IMR-90 (cell line): Measurements from ENCODE around the gene ZNF385B. TPM values are rescaled to one million over a fixed set of nuclear protein-coding genes. Genes with fewer than 3 reads are reported as not detected.
A peak's percentile ranks its signal among the peaks of the same experiment; 100 is the strongest.

ENCODE experiments used
- ATAC-seq: fragments of 200-7000 bp; cut with Tn5 transposase; 2 replicates; pipeline ENCODE4 v1.9.1; 2020; ENCODE audit warnings: low read depth, mild to moderate bottlenecking, moderate library complexity
- BruUV-seq: library from RNA; stranded (reverse); fragments of 400-500 nt; replicated peaks from 2 replicates; lab custom pipeline; 2021; lab: Mats Ljungman, UMichigan
- CTCF ChIA-PET: fragments of 300-600 bp; formaldehyde crosslinking; extraction: SDS; loops from one replicate; lab custom pipeline; 2021; ENCODE audit warnings: antibody characterized with exemption; lab: Yijun Ruan, JAX
- POLR2A ChIA-PET: fragments of 300-600 bp; sonication (Branson Sonifier 250); formaldehyde crosslinking; loops from one replicate; lab custom pipeline; 2022; ENCODE audit warnings: antibody characterized with exemption; ENCODE audit not compliant: unreplicated experiment; lab: Charles Lee
- DNase-seq: peaks from one replicate; pipeline ENCODE4 v3.0.0; 2013
- H2AFZ ChIP-seq: replicated peaks from 2 replicates; pipeline ENCODE3; 2013; ENCODE audit warnings: low read length, mild to moderate bottlenecking; ENCODE audit not compliant: poor library complexity
- H2AK5ac ChIP-seq: 2 replicates; pipeline ENCODE4 v1.6.1; 2013; ENCODE audit warnings: low read depth, low read length, inconsistent platforms
- H2AK9ac ChIP-seq: replicated peaks from 2 replicates; pipeline ENCODE3; 2013; ENCODE audit warnings: mild to moderate bottlenecking, low read depth, low read length, moderate library complexity; ENCODE audit not compliant: poor library complexity
- H2BK120ac ChIP-seq: 2 replicates; pipeline ENCODE4 v1.6.1; 2013; ENCODE audit warnings: low read depth, low read length, inconsistent platforms
- H2BK15ac ChIP-seq: 3 replicates; pipeline ENCODE4 v1.6.1; 2013; ENCODE audit warnings: low read depth, low read length, inconsistent platforms
- H2BK20ac ChIP-seq: 2 replicates; pipeline ENCODE4 v1.6.1; 2013; ENCODE audit warnings: low read depth, mild to moderate bottlenecking, inconsistent platforms, low read length, moderate library complexity
- H2BK5ac ChIP-seq: 2 replicates; pipeline ENCODE4 v1.6.1; 2013; ENCODE audit warnings: mild to moderate bottlenecking, low read depth, low read length, inconsistent platforms; ENCODE audit not compliant: poor library complexity, severe bottlenecking
- H3K14ac ChIP-seq: replicated peaks from 2 replicates; pipeline ENCODE4 v1.6.1; 2013; ENCODE audit warnings: low read depth, low read length, inconsistent platforms
- H3K18ac ChIP-seq: 2 replicates; pipeline ENCODE4 v1.6.1; 2013; ENCODE audit warnings: low read depth, low read length, control low read depth
- H3K23ac ChIP-seq: 2 replicates; pipeline ENCODE4 v1.6.1; 2013; ENCODE audit warnings: low read depth, low read length, inconsistent platforms
- H3K27ac ChIP-seq: 2 replicates; pipeline ENCODE4 v1.5.1; 2013; ENCODE audit warnings: mild to moderate bottlenecking, control low read depth, low read length; ENCODE audit not compliant: insufficient read depth
- H3K27me3 ChIP-seq: 2 replicates; pipeline ENCODE4 v1.6.1; 2013; ENCODE audit warnings: low read length; ENCODE audit not compliant: control insufficient read depth, insufficient read depth
- H3K36me3 ChIP-seq: 2 replicates; pipeline ENCODE4 v1.6.1; 2013; ENCODE audit warnings: low read length, mixed read lengths; ENCODE audit not compliant: control insufficient read depth, insufficient read depth
- H3K4ac ChIP-seq: 2 replicates; pipeline ENCODE4 v1.6.1; 2013; ENCODE audit warnings: low read depth, low read length, inconsistent platforms
- H3K4me1 ChIP-seq: 2 replicates; pipeline ENCODE4 v1.6.1; 2013; ENCODE audit warnings: low read length, mixed read lengths; ENCODE audit not compliant: control insufficient read depth, insufficient read depth
- H3K4me2 ChIP-seq: 2 replicates; pipeline ENCODE4 v1.6.1; 2013; ENCODE audit warnings: low read depth, mild to moderate bottlenecking, control low read depth, low read length, moderate library complexity
- H3K4me3 ChIP-seq: 2 replicates; pipeline ENCODE4 v1.5.1; 2013; ENCODE audit warnings: low read depth, mild to moderate bottlenecking, control low read depth, low read length, moderate library complexity; ENCODE audit not compliant: insufficient read depth
- H3K56ac ChIP-seq: 2 replicates; pipeline ENCODE4 v1.6.1; 2013; ENCODE audit warnings: low read length, inconsistent platforms; ENCODE audit not compliant: insufficient read depth; ENCODE audit errors: extremely low read depth
- H3K79me1 ChIP-seq, 2 experiments: 2 replicates each; pipeline ENCODE4 v1.6.1; 2013; ENCODE audit warnings: low read length in 2 of 2, inconsistent platforms in 1 of 2, low read depth in 1 of 2
- H3K9ac ChIP-seq: 2 replicates; pipeline ENCODE4 v1.6.1; 2013; ENCODE audit warnings: low read depth, low read length, control low read depth
- H3K9me1 ChIP-seq: 2 replicates; pipeline ENCODE4 v1.6.1; 2013; ENCODE audit warnings: low read length, inconsistent platforms; ENCODE audit not compliant: insufficient read depth
- H3K9me3 ChIP-seq: 2 replicates; pipeline ENCODE4 v1.6.1; 2013; ENCODE audit warnings: low read length; ENCODE audit not compliant: control insufficient read depth, insufficient read depth
- H4K20me1 ChIP-seq: 2 replicates; pipeline ENCODE4 v1.6.1; 2013; ENCODE audit warnings: low read length, inconsistent platforms; ENCODE audit not compliant: insufficient read depth
- H4K5ac ChIP-seq: 2 replicates; pipeline ENCODE4 v1.6.1; 2013; ENCODE audit warnings: mild to moderate bottlenecking, low read depth, low read length, control low read depth
- H4K8ac ChIP-seq, 2 experiments: 2 replicates each; pipeline ENCODE4 v1.6.1; 2013; ENCODE audit warnings: low read depth in 2 of 2, low read length in 2 of 2, control low read depth in 1 of 2, inconsistent platforms in 1 of 2
- H4K91ac ChIP-seq: 2 replicates; pipeline ENCODE4 v1.6.1; 2013; ENCODE audit warnings: low read depth, low read length, inconsistent platforms; ENCODE audit not compliant: insufficient read depth
- BHLHE40 ChIP-seq: fragments of 150-350 bp; IDR thresholded peaks from 2 replicates; pipeline ENCODE4 v1.6.1; 2016; ENCODE audit warnings: mild to moderate bottlenecking, low read depth, low read length
- CEBPB ChIP-seq: IDR thresholded peaks from 2 replicates; pipeline ENCODE4 v1.6.1; 2012; ENCODE audit warnings: low read depth, low read length, improper control_type of control experiment
- CHD1 ChIP-seq: IDR thresholded peaks from 2 replicates; pipeline ENCODE4 v1.6.1; 2012; ENCODE audit warnings: low read depth, low read length, improper control_type of control experiment
- ELK1 ChIP-seq: fragments of 150-350 bp; IDR thresholded peaks from 2 replicates; pipeline ENCODE4 v1.6.1; 2016; ENCODE audit warnings: low read depth, mild to moderate bottlenecking, low read length, moderate library complexity, borderline replicate concordance
- FOS ChIP-seq: fragments of 150-350 bp; IDR thresholded peaks from 2 replicates; pipeline ENCODE4 v1.6.1; 2016; ENCODE audit warnings: low read depth, low read length
- MAFK ChIP-seq: IDR thresholded peaks from 2 replicates; pipeline ENCODE4 v1.6.1; 2012; ENCODE audit warnings: low read depth, low read length, improper control_type of control experiment
- MAZ ChIP-seq: IDR thresholded peaks from 2 replicates; pipeline ENCODE4 v1.6.1; 2012; ENCODE audit warnings: low read depth, mild to moderate bottlenecking, low read length, improper control_type of control experiment, moderate library complexity, borderline replicate concordance
- MXI1 ChIP-seq: IDR thresholded peaks from 2 replicates; pipeline ENCODE4 v1.6.1; 2012; ENCODE audit warnings: low read depth, mild to moderate bottlenecking, low read length, moderate library complexity, borderline replicate concordance
- NFE2L2 ChIP-seq: fragments of 150-350 bp; IDR thresholded peaks from 2 replicates; pipeline ENCODE4 v1.6.1; 2016; ENCODE audit warnings: low read depth, mild to moderate bottlenecking, low read length
- POLR2A ChIP-seq: IDR thresholded peaks from 2 replicates; pipeline ENCODE4 v1.6.1; 2012; ENCODE audit warnings: mild to moderate bottlenecking, low read depth, low read length
- RAD21 ChIP-seq: IDR thresholded peaks from 2 replicates; pipeline ENCODE4 v1.6.1; 2012; ENCODE audit warnings: low read length, improper control_type of control experiment
- RCOR1 ChIP-seq: IDR thresholded peaks from 2 replicates; pipeline ENCODE4 v1.6.1; 2012; ENCODE audit warnings: mild to moderate bottlenecking, low read length, improper control_type of control experiment; ENCODE audit not compliant: insufficient replicate concordance
- SMC3 ChIP-seq: fragments of 150-350 bp; IDR thresholded peaks from 2 replicates; pipeline ENCODE4 v1.6.1; 2016; ENCODE audit warnings: low read depth, mild to moderate bottlenecking, antibody characterized with exemption, low read length, moderate library complexity
- WGBS, 2 experiments: methylation state at CpG; one replicate each; pipeline versions ENCODE4 v1.1.5 to v1.1.7; 2013; ENCODE audit warnings: missing lambda C conversion rate in 2 of 2; ENCODE audit not compliant: insufficient read length in 1 of 2; ENCODE audit errors: extremely low coverage in 2 of 2; 5-methylcytosine and 5-hydroxymethylcytosine counted together
- dilution Hi-C: fragments of 300-500 bp; cut with HindIII; formaldehyde crosslinking; loops from one replicate; pipeline ENCODE4 v1.14.3; 2018; ENCODE audit warnings: low sequenced_read_pairs; ENCODE audit not compliant: unreplicated experiment
- in situ Hi-C: fragments of 300-500 bp; cut with MboI; formaldehyde crosslinking; loops from 3 replicates; pipeline ENCODE4 v1.14.3; 2019; ENCODE audit warnings: low sequenced_read_pairs, inconsistent platforms, mixed read lengths
- intact Hi-C: fragments of 100-400 bp; cut with micrococcal nuclease; formaldehyde crosslinking; loops from 2 replicates; pipeline ENCODE4 v1.10.0; 2022
- polyA plus RNA-seq, 3 experiments: library from polyadenylated mRNA; depleted of rRNA; stranded (reverse); fragments of >200 nt; gene quantifications; 2 replicates each; pipeline ENCODE4 v1.2.3, GENCODE V29; 2012; ENCODE audit warnings: low replicate concordance in 1 of 3
- total RNA-seq: library from RNA; depleted of rRNA; stranded (reverse); fragments of >200 nt; gene quantifications from 2 replicates; pipeline ENCODE4 v1.2.3, GENCODE V29; 2012
- TF ChIP-seq, protein P1 (sequence below): fragments of 150-350 bp; IDR thresholded peaks from 2 replicates; pipeline ENCODE4 v1.6.1; 2017; ENCODE audit warnings: mild to moderate bottlenecking, antibody characterized with exemption, low read length, low read depth
- TF ChIP-seq, protein P2 (sequence below): conservative IDR thresholded peaks from 2 replicates; pipeline ENCODE4 v1.5.1; 2012; ENCODE audit warnings: mild to moderate bottlenecking, low read depth, low read length, improper control_type of control experiment

The ZNF385B gene
- total and polyA plus RNA-seq, 2 of the 4 experiments (the other 2 are of a cell fraction): not detected

DNA sequence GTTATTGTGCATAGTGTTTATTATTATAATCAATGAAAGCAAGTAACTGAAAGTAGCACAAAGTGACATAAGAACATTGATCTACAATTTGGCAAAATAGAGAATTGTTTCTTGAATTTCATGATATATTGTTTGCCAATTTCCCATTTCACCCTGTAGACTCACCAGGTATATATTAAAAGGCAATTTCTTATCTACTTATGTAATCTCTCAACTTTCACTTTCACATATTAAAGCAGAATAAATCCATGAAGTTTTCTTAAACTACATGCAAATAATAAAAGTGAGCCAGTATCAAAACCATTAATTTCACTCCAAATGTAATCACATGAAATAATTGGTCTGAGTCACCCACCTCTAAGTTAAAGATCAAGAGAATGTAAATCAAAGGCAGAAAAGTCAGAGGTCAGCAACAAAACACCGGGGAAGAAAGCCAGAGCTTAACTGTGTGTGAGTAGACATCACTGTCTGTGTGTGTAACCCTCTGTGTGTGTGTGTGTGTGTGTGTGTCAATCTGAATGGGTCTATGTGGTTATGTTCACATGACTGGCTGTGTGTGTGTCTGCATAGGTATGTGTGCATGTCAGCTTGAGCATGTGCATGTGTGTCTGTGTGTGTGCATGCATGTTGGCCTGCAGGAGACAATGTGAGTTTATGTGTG lies 44.1 kb downstream of the ZNF385B start:
- BruUV-seq: no TSS peak
- Histone ChIP-seq H3K9me3 (no peaks in the 10 kb centered on the region), H4K91ac (no peak overlapping the region), H2AK5ac (no peak overlapping the region), H3K4me2 (no peak overlapping the region), H3K4me3 (no peak overlapping the region), H3K4me1 (no peaks in the 10 kb centered on the region), H3K79me1 (no peaks in the 10 kb centered on the region), H2AK9ac (peak overlapping the region; percentile 55), H3K27me3 (no peaks in the 10 kb centered on the region), H2BK120ac (no peak overlapping the region), H3K27ac (no peak overlapping the region), H2BK15ac (no peak overlapping the region), H2BK5ac (no peak overlapping the region), H3K14ac (no peak overlapping the region), H3K56ac (no peak overlapping the region), H3K18ac (no peak overlapping the region), H3K4ac (no peak overlapping the region), H4K8ac (no peak overlapping the region), H3K36me3 (no peaks in the 10 kb centered on the region), H2BK20ac (no peak overlapping the region), H4K5ac (no peak overlapping the region), H3K9me1 (no peaks in the 10 kb centered on the region; the same call in 1 of the 2 replicates), H3K23ac (no peak overlapping the region), H3K9ac (no peak overlapping the region), H2AFZ (no peak overlapping the region), H4K20me1 (no peaks in the 10 kb centered on the region)
- WGBS, 2 experiments: 0% methylated on average over 1 of the region's 1 CpG; no CpG with 5 or more reads in 1 of the 2 experiments
- no peak for TF ChIP-seq RCOR1
- no peak for TF ChIP-seq RAD21
- no peak for TF ChIP-seq MAZ
- TF ChIP-seq CHD1: no peak
- TF ChIP-seq SMC3: no peak
- no peak for TF ChIP-seq ELK1
- no peak for TF ChIP-seq MXI1
- no peak for TF ChIP-seq FOS
- TF ChIP-seq, protein P1, sequence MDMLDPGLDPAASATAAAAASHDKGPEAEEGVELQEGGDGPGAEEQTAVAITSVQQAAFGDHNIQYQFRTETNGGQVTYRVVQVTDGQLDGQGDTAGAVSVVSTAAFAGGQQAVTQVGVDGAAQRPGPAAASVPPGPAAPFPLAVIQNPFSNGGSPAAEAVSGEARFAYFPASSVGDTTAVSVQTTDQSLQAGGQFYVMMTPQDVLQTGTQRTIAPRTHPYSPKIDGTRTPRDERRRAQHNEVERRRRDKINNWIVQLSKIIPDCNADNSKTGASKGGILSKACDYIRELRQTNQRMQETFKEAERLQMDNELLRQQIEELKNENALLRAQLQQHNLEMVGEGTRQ: no peak
- no peak for TF ChIP-seq POLR2A
- no peak for TF ChIP-seq NFE2L2
- TF ChIP-seq, protein P2, sequence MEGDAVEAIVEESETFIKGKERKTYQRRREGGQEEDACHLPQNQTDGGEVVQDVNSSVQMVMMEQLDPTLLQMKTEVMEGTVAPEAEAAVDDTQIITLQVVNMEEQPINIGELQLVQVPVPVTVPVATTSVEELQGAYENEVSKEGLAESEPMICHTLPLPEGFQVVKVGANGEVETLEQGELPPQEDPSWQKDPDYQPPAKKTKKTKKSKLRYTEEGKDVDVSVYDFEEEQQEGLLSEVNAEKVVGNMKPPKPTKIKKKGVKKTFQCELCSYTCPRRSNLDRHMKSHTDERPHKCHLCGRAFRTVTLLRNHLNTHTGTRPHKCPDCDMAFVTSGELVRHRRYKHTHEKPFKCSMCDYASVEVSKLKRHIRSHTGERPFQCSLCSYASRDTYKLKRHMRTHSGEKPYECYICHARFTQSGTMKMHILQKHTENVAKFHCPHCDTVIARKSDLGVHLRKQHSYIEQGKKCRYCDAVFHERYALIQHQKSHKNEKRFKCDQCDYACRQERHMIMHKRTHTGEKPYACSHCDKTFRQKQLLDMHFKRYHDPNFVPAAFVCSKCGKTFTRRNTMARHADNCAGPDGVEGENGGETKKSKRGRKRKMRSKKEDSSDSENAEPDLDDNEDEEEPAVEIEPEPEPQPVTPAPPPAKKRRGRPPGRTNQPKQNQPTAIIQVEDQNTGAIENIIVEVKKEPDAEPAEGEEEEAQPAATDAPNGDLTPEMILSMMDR: no peak
- no peak for TF ChIP-seq BHLHE40
- TF ChIP-seq CEBPB: no peak
- no peak for TF ChIP-seq MAFK
- DNase-seq (no peak), ATAC-seq (no peak)
- in situ Hi-C loops (no loop called here), intact Hi-C loops (no loop called here), dilution Hi-C loops (no loop called here)
- CTCF ChIA-PET: interaction anchor here (0.6 kb wide), 2 partner anchors 21 to 228 kb away, joined by 3 read pairs; no protein-coding TSS in a partner anchor
- POLR2A ChIA-PET: no interaction called here
